Chondrocyte (in vitro differentiated cells): Measurements from ENCODE around the gene UACA. TPM values are rescaled to one million over a fixed set of nuclear protein-coding genes. Genes with fewer than 3 reads are reported as not detected.

Source experiments
- DNase-seq: peaks from one replicate; pipeline ENCODE4 v3.0.0; 2021; ENCODE audit warnings: mixed read lengths, low spot score
- H3K27ac Mint-ChIP-seq: one replicate; pipeline ENCODE4 v1.8.0; 2021; ENCODE audit warnings: mild to moderate bottlenecking, moderate library complexity, mixed read lengths; ENCODE audit not compliant: unreplicated experiment
- H3K27me3 Mint-ChIP-seq: 2 replicates; pipeline ENCODE4 v1.8.0; 2021; ENCODE audit warnings: low read depth, mixed read lengths
- H3K36me3 Mint-ChIP-seq: 2 replicates; pipeline ENCODE4 v1.8.0; 2021; ENCODE audit warnings: low read depth, mixed read lengths
- H3K4me1 Mint-ChIP-seq: 2 replicates; pipeline ENCODE4 v1.8.0; 2021; ENCODE audit warnings: low read depth, mild to moderate bottlenecking, mixed read lengths
- H3K4me3 Mint-ChIP-seq: one replicate; pipeline ENCODE4 v1.8.0; 2021; ENCODE audit warnings: mild to moderate bottlenecking, moderate library complexity, mixed read lengths; ENCODE audit not compliant: unreplicated experiment
- H3K9me3 Mint-ChIP-seq: 2 replicates; pipeline ENCODE4 v1.8.0; 2021; ENCODE audit warnings: low read depth, mixed read lengths
- total RNA-seq: library from RNA; stranded (reverse); gene quantifications from 3 replicates; pipeline ENCODE4 v1.2.1, GENCODE V29; 2021
- TF ChIP-seq, protein P1 (sequence below): fragments of 200-600 bp; sonication (generic); IDR thresholded peaks from 2 replicates; pipeline ENCODE4 v1.5.0; 2021; ENCODE audit warnings: antibody characterized with exemption, mild to moderate bottlenecking, moderate library complexity

UACA gene
- total RNA-seq, 1 donor from 2014 or later, result 249 TPM

DNA sequence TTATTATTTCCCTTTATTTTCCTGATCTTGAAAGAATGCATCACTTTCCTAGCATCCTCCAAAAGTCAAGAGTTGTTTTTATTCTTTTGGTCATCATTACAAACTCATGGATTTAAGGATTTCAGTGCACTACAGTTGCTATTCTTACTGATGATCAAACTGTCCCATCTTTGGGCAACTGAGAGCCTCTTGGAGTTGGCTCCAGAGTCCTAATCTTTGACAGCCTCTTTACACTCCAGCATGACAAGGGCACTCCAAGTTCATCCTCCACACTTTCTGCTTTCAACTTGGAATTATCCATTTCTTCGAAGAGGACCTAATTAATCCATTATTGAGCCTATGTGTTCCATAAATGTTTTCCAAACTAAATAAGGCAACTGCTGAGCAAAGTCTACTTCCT, 5.7 kb downstream of the UACA start:
- Mint-ChIP-seq H3K27ac (peak overlapping the region; percentile 58), H3K9me3 (no peaks in the 10 kb centered on the region), H3K4me3 (peak overlapping the region; percentile 64), H3K36me3 (peaks cover 6% of the 10 kb centered on the region), H3K4me1 (peaks cover 87% of the 10 kb centered on the region), H3K27me3 (no peaks in the 10 kb centered on the region)
- DNase-seq, result no peak
- TF ChIP-seq, protein P1, sequence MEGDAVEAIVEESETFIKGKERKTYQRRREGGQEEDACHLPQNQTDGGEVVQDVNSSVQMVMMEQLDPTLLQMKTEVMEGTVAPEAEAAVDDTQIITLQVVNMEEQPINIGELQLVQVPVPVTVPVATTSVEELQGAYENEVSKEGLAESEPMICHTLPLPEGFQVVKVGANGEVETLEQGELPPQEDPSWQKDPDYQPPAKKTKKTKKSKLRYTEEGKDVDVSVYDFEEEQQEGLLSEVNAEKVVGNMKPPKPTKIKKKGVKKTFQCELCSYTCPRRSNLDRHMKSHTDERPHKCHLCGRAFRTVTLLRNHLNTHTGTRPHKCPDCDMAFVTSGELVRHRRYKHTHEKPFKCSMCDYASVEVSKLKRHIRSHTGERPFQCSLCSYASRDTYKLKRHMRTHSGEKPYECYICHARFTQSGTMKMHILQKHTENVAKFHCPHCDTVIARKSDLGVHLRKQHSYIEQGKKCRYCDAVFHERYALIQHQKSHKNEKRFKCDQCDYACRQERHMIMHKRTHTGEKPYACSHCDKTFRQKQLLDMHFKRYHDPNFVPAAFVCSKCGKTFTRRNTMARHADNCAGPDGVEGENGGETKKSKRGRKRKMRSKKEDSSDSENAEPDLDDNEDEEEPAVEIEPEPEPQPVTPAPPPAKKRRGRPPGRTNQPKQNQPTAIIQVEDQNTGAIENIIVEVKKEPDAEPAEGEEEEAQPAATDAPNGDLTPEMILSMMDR, result no peak

DNA sequence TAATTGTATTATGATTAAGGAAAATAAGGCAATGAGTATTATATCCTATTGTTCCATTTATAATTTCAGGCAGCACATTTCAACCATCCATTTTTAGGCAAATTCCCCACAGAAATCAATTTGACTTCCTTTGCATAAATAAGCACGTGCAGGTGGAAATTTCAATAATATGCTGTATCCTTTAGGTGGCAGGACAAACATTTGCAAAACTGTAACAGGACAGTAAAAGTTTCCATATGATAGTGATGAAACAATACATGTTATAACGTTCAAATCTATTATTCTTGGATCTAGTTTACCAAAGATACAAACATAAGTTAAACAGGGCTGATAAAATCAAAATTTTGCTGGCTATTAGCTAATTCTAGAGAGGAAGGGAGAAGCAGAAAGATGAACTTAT, 8.5 kb downstream of the UACA start:
- Mint-ChIP-seq H3K4me3 (no peak overlapping the region), H3K27ac (peak overlapping the region; percentile 66), H3K27me3 (no peaks in the 10 kb centered on the region), H3K9me3 (no peaks in the 10 kb centered on the region), H3K36me3 (peaks cover 7% of the 10 kb centered on the region), H3K4me1 (peaks cover 93% of the 10 kb centered on the region)
- DNase-seq, result no peak
- TF ChIP-seq, protein P1, result peak; percentile 57

DNA sequence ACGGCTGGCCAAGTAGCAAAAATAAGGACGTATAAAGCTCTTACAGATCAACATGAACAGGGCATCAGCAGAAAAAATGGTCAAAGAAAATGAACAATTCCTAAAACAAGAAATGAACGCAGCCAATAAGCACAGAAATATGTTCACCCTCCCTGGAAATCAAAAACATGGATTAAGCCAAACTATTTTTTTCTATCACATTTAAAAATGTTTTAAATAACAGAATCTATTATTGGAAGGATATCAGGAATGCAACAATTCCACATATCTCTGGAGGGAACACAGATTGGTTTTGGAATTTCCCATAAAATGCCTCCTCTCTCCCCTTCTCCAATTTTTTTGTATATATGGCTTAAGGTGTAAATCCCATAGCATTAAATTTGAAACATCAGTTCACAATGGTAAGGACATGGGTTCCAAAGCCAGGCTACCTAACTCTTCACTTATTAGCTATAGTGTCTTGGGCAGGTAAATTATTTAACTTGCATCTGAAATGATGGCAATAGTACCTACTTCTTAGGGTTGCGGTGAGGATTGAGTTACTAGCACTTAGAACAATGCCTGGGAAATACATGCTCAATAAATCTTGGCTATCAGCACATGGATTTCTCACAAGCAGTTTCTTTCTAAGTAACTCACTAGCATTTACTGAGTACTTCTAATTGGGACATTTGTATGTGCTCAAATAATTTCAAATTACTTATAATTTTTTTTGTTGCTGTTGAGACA, 10.1 kb downstream of the UACA start:
- peaks cover 91% of the 10 kb centered on the region for H3K4me1 Mint-ChIP-seq
- no peak overlapping the region for H3K4me3 Mint-ChIP-seq
- no peaks in the 10 kb centered on the region for H3K9me3 Mint-ChIP-seq
- TF ChIP-seq, protein P1, result no peak
- H3K27ac Mint-ChIP-seq, result no peak overlapping the region
- DNase-seq, result no peak
- no peaks in the 10 kb centered on the region for H3K27me3 Mint-ChIP-seq
- H3K36me3 Mint-ChIP-seq, result peaks cover 6% of the 10 kb centered on the region

DNA sequence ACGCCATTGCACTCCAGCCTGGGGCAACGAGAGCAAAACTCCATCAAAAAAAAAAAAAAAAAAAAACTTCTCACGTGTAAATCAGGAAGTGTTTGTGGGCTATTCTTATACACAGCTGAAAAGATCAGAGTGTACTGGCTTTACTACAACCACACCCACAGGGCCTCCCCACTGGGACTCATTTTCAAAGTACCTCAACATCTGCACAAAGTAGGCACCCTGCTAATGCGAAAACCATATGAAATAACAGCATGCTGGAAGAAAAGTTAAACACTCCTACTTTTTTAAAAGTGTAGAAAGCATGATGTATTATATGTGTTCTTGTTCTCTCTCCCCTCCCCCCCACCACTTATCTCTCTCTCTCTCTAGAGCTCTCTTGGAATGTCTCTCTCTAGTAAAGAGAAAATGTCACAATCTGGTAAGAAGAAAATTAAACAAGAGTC, 11.1 kb downstream of the UACA start:
- DNase-seq, result no peak

DNA sequence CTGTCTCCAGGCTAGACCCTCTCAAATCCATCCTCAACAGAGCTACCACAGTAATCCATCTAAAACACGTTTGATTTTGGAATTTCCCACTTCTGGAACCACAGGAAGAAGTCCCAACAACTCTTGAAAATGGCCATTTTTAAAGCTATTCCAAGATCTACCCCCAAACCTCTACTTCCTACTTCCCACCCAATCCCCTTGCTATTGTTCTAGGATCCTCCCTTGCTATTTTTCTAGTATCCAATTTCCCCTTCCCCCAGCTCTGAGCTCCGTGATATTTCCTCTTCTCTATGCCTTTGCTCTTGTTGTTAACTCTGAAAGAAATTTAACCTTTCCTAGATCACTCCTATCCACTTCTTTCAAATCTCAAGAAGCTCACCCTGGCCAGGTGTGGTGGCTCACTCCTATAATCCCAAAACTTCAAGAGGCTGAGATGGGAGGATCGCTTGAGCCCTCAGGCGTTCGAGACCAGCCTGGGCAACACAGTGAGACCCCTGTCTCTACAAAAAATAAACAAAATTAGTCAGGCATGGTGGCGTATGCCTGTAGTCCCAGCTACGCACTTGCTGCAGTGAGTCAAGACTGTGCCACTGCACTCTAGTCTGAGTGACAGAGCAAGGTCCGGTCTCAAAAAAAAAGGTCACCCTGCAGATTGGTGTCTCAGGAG, 13.0 kb downstream of the UACA start:
- TF ChIP-seq, protein P1, result no peak
- Mint-ChIP-seq H3K27ac (peak overlapping the region; percentile 28), H3K4me1 (peaks cover 81% of the 10 kb centered on the region), H3K36me3 (peaks cover 7% of the 10 kb centered on the region), H3K4me3 (no peak overlapping the region), H3K9me3 (no peaks in the 10 kb centered on the region), H3K27me3 (no peaks in the 10 kb centered on the region)
- no peak for DNase-seq

More for the DNA sequence above, 11.1 kb downstream of the UACA start:
- Mint-ChIP-seq H3K4me1 (peaks cover 85% of the 10 kb centered on the region), H3K27me3 (no peaks in the 10 kb centered on the region), H3K4me3 (no peak overlapping the region), H3K9me3 (no peaks in the 10 kb centered on the region), H3K27ac (peak overlapping the region; percentile 8), H3K36me3 (peaks cover 4% of the 10 kb centered on the region)
- TF ChIP-seq, protein P1, result no peak
